Motor neuron (in vitro differentiated cells): ENCODE data around the gene RASL11A. TPM values are rescaled to one million over a fixed set of nuclear protein-coding genes. Genes with fewer than 3 reads are reported as not detected.
"Not testable (repeated sequence)": the region's sequence is repeated elsewhere in the genome, so short reads cannot be mapped to it uniquely, and the experiment has no call there.

Experiments
- ATAC-seq, 8 experiments: fragments of 200-7000 bp; cut with Tn5 transposase; replicated peaks in 6 of 8; 2 replicates each; pipeline ENCODE4 v1.8.0; 2021; ENCODE audit warnings: mild to moderate bottlenecking in 8 of 8, moderate library complexity in 8 of 8
- H3K27ac ChIP-seq, 2 donors: fragments of 250-450 bp; sonication (Bioruptor Pico); 2 replicates each; pipeline ENCODE4 v1.9.0; 2021; ENCODE audit warnings: antibody characterized with exemption in 2 of 2, mild to moderate bottlenecking in 2 of 2, moderate library complexity in 1 of 2
- H3K4me1 ChIP-seq, 2 donors: fragments of 250-450 bp; sonication (Bioruptor Pico); replicated peaks in 1 of 2; 2 replicates each; pipeline ENCODE4 v1.6.1; 2021; ENCODE audit warnings: antibody characterized with exemption in 2 of 2, mild to moderate bottlenecking in 2 of 2, moderate library complexity in 1 of 2
- H3K4me3 ChIP-seq, 5 donors: fragments of 250-450 bp; sonication (Bioruptor Pico); 2 replicates each; pipeline ENCODE4 v1.9.0; 2021; ENCODE audit warnings: antibody characterized with exemption in 5 of 5, mild to moderate bottlenecking in 5 of 5, moderate library complexity in 4 of 5
- WGBS, 10 experiments: fragments of 450-650 bp; shearing (Covaris generic); methylation state at CpG; one replicate each; pipeline ENCODE4 v1.0.0; 2022; 5-methylcytosine and 5-hydroxymethylcytosine counted together
- in situ Hi-C, 9 experiments: fragments of 400-800 bp; cut with MboI; loops; one replicate each; pipeline ENCODE4 v1.15.0; 2021; ENCODE audit warnings: low sequenced_read_pairs in 9 of 9, low pct_unique_long_range_greater_than_20kb in 2 of 9; ENCODE audit not compliant: unreplicated experiment in 9 of 9
- total RNA-seq, 8 experiments: library from RNA; unstranded; fragments of 300-600 nt; gene quantifications; 2 replicates each; pipeline versions ENCODE4 v1.2.3 to v1.2.4, GENCODE V29; 2022

RASL11A gene
- total RNA-seq, 8 experiments from 2014 or later = 1.1 to 23.0 (median 3.4) TPM

- in situ Hi-C loops = no loop called here
- ATAC-seq = no peak
- Histone ChIP-seq H3K27ac (no peak overlapping the region), H3K4me3 (no peak overlapping the region), H3K4me1 (peaks cover 0 to 5% of the 10 kb centered on the region in 2 donors)
- WGBS, 10 experiments = 20 to 100% (median 86%) methylated on average over 2 to 9 of the region's 9 CpGs
Measured at GRCh38 chr13:27309967-27310598, 39.5 kb downstream of the RASL11A start.

- no peak for ATAC-seq
- H3K4me1 ChIP-seq = peaks cover 3 to 5% of the 10 kb centered on the region in 2 donors
- 0 to 56% (median 43%) methylated on average over 1 to 2 of the region's 2 CpGs; no CpG with 5 or more reads in 1 of the 10 experiments for WGBS, 10 experiments
- no peak overlapping the region for H3K27ac ChIP-seq
- no peak overlapping the region for H3K4me3 ChIP-seq
- in situ Hi-C loops = no loop called here
Measured at GRCh38 chr13:27310946-27311345, 40.3 kb downstream of the RASL11A start.

- in situ Hi-C loops = no loop called here
- H3K27ac ChIP-seq = no peak overlapping the region
- ATAC-seq = peak in 3 of 8 experiments; percentile 67 to 69 (median 67)
Measured at GRCh38 chr13:27311518-27312210, 41.0 kb downstream of the RASL11A start.

GRCh38 chr13:27313770-27314169 lies 43.1 kb downstream of the RASL11A start:
- WGBS, 10 experiments = 17 to 100% (median 83%) methylated on average over 1 of the region's 1 CpG; no CpG with 5 or more reads in 3 of the 10 experiments
- H3K27ac ChIP-seq = no peak overlapping the region
- in situ Hi-C loops = no loop called here
- H3K4me1 ChIP-seq = peaks cover 3 to 5% of the 10 kb centered on the region in 2 donors
- peak in 1 of 8 experiments; percentile 78 for ATAC-seq
- no peak overlapping the region for H3K4me3 ChIP-seq

More at GRCh38 chr13:27311518-27312210, 41.0 kb downstream of the RASL11A start:
- 8 to 94% (median 58%) methylated on average over 2 to 6 of the region's 6 CpGs; no CpG with 5 or more reads in 2 of the 10 experiments for WGBS, 10 experiments
- Histone ChIP-seq H3K4me3 (no peak overlapping the region), H3K4me1 (peaks cover 3 to 5% of the 10 kb centered on the region in 2 donors)

- H3K27ac ChIP-seq = no peak overlapping the region
- no peak for ATAC-seq
- in situ Hi-C loops = no loop called here
- no peak overlapping the region for H3K4me3 ChIP-seq
- H3K4me1 ChIP-seq = peaks cover 23 to 27% of the 10 kb centered on the region in 2 donors
Measured at GRCh38 chr13:27319404-27319803, 48.8 kb downstream of the RASL11A start.

- in situ Hi-C loops = no loop called here
- Histone ChIP-seq H3K4me3 (no peak overlapping the region), H3K4me1 (peaks cover 23 to 24% of the 10 kb centered on the region in 2 donors), H3K27ac (peak overlapping the region; percentile 24 to 72)
- ATAC-seq = peak in 5 of 8 experiments; percentile 76 to 96 (median 93)
- WGBS, 10 experiments = 10 to 100% (median 46%) methylated on average over 1 to 6 of the region's 8 CpGs
Measured at GRCh38 chr13:27321468-27322431, 51.1 kb downstream of the RASL11A start.

- H3K4me3 ChIP-seq, in situ Hi-C loops: not testable (repeated sequence)
- Histone ChIP-seq H3K4me1 (peaks cover 23 to 24% of the 10 kb centered on the region in 2 donors), H3K27ac (peak overlapping the region; percentile 19 to 72)
- ATAC-seq = peak in 5 of 8 experiments; percentile 31 to 66 (median 62)
- 33 to 100% (median 63%) methylated on average over 1 to 6 of the region's 6 CpGs; no CpG with 5 or more reads in 1 of the 10 experiments for WGBS, 10 experiments
Measured at GRCh38 chr13:27322443-27322842, 51.8 kb downstream of the RASL11A start.

Other genes with a start within 250 kb of the RASL11A start
- gene USP12, start 99.0 kb upstream of the RASL11A start, total RNA-seq = 10 to 100 TPM; 13.7 to 38.0 (median 18.3) TPM
- 1,000 to 10,000 TPM; 1,237 to 3,188 (median 2,218) TPM for gene RPL21, start 19.3 kb upstream of the RASL11A start, total RNA-seq
- 100 to 1,000 TPM in 4 of 8 experiments, 10 to 100 TPM in 4; 71.7 to 196 (median 97.4) TPM for gene GTF3A, start 153.8 kb downstream of the RASL11A start, total RNA-seq
- gene MTIF3, start 179.7 kb downstream of the RASL11A start, total RNA-seq = 10 to 100 TPM; 34.4 to 69.4 (median 50.8) TPM